A549 (cell line): ENCODE measurements around the gene ELFN1.

Experiments
- POLR2A ChIP-seq: IDR thresholded peaks from 2 replicates; pipeline ENCODE4 v1.6.1; 2012; ENCODE audit warnings: mild to moderate bottlenecking, low read length
- TF ChIP-seq, protein P1 (sequence below): fragments of >200 bp; sonication (Bioruptor Twin); formaldehyde crosslinking; IDR thresholded peaks from 3 replicates; pipeline ENCODE4 v1.5.1; 2016

DNA sequence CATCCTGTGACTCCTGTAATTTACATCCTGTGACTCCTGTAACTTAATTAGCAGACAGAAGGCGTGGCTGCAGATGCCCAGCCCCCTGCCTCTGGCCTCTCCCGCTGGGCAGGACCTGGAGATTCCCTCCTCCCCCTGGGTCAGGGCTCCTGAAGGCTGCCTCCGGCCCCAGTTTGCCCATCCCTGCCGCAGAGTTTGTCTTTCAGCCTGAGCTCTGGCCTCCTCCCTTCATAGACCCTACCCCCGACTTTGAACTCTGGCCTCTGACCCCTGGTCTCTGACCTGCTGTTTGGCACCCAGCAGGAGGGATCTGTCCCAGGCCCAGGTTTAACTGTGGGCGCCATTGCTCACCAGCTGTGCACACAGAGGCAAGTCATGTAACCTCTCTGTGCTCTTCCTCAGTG lies 45.6 kb downstream of the ELFN1 start:
- no peak for TF ChIP-seq POLR2A
- TF ChIP-seq, protein P1, sequence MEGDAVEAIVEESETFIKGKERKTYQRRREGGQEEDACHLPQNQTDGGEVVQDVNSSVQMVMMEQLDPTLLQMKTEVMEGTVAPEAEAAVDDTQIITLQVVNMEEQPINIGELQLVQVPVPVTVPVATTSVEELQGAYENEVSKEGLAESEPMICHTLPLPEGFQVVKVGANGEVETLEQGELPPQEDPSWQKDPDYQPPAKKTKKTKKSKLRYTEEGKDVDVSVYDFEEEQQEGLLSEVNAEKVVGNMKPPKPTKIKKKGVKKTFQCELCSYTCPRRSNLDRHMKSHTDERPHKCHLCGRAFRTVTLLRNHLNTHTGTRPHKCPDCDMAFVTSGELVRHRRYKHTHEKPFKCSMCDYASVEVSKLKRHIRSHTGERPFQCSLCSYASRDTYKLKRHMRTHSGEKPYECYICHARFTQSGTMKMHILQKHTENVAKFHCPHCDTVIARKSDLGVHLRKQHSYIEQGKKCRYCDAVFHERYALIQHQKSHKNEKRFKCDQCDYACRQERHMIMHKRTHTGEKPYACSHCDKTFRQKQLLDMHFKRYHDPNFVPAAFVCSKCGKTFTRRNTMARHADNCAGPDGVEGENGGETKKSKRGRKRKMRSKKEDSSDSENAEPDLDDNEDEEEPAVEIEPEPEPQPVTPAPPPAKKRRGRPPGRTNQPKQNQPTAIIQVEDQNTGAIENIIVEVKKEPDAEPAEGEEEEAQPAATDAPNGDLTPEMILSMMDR, result no peak
